GM12864 (cell line): ENCODE data around the gene MICAL3.
A peak's percentile ranks its signal among the peaks of the same experiment; 100 is the strongest.

ENCODE experiments used
- DNase-seq: peaks from one replicate; pipeline ENCODE4 v3.0.0-alpha.2; 2011; ENCODE audit warnings: low read depth
- H3K4me3 ChIP-seq: 2 replicates; pipeline ENCODE4 v1.5.1; 2011; ENCODE audit warnings: mild to moderate bottlenecking, low read depth, low read length, control low read depth
- CTCF ChIP-seq: IDR thresholded peaks from 2 replicates; pipeline ENCODE4 v1.5.1; 2011; ENCODE audit warnings: low read depth, mild to moderate bottlenecking, moderate library complexity, low read length, control low read depth, inconsistent platforms; ENCODE audit errors: missing control alignments

Gene MICAL3

DNA sequence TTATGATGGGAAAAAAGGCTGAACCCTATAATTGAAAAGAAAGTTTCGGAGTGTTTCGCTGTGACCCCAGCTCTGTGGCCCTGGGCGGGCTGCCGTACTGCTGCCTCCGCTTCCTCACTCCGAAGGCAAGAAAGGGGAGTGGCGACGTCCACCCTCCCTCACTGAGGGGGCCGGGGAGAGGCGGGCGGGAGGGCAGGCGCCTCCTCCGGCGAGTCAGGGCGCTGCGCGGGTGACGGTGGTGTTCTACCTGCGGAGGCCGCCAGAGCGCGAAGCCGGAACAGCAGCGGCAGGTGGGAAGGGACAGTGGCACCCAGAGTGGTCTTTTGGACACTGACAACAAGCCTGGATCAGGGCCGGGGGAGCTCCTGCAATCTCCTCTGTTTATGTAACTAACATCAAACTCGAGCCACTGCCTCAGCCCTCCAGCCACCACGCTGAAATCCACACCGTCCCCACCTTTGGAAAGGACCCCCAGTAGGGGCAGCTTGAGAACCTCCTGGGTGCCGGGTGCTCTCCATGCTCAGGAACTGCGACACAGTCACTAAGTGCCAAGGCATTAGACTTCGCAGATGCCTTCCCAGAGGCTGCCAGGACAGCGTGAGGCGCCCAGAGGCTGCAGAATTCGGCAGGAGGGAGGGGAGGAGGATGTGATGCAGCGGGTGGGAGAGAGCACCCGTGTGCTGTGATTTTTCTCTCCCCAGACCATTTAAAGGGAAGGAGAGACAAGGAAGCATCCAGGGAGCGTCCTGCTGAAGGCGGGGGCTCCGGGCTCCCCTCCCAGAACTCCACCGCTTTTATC, 275.6 kb downstream of the MICAL3 start:
- no peak overlapping the region for H3K4me3 ChIP-seq
- no peak for TF ChIP-seq CTCF
- no peak for DNase-seq

- TF ChIP-seq CTCF: no peak
- no peak for DNase-seq
- H3K4me3 ChIP-seq: no peak overlapping the region
Observed at GRCh38 chr22:17746916-17747315, 277.4 kb downstream of the MICAL3 start.

- no peak for DNase-seq
- no peak overlapping the region for H3K4me3 ChIP-seq
- TF ChIP-seq CTCF: no peak
Observed at GRCh38 chr22:17744430-17744829, 279.9 kb downstream of the MICAL3 start.

GRCh38 chr22:17743661-17744411, 280.5 kb downstream of the MICAL3 start:
- no peak overlapping the region for H3K4me3 ChIP-seq
- DNase-seq: no peak
- no peak for TF ChIP-seq CTCF

GRCh38 chr22:17742527-17742902, 281.8 kb downstream of the MICAL3 start:
- H3K4me3 ChIP-seq: no peak overlapping the region
- DNase-seq: peak; percentile 64
- peak; percentile 93 for TF ChIP-seq CTCF

GRCh38 chr22:17741866-17742526, 282.4 kb downstream of the MICAL3 start:
- DNase-seq: no peak
- no peak for TF ChIP-seq CTCF
- no peak overlapping the region for H3K4me3 ChIP-seq
